GM19025 (cell line): ENCODE data around the gene AP1AR.
"Not testable (repeated sequence)": the region's sequence is repeated elsewhere in the genome, so short reads cannot be mapped to it uniquely, and the experiment has no call there.

Experiments used
- ATAC-seq: cut with Tn5 transposase; IDR thresholded peaks from one replicate; pipeline ENCODE4 v1.9.1; 2021; ENCODE audit warnings: mild to moderate bottlenecking, low read depth, moderate library complexity; ENCODE audit not compliant: unreplicated experiment

Gene AP1AR

GRCh38 chr4:112277220-112277619 lies 45.6 kb downstream of the AP1AR start:
- no peak for ATAC-seq

- ATAC-seq: no peak
These were observed 46.3 kb downstream of the AP1AR start for GRCh38 chr4:112277705-112278448.

- ATAC-seq: peak; percentile 56
These were observed 47.7 kb downstream of the AP1AR start for GRCh38 chr4:112279025-112279881.

- ATAC-seq: peak; percentile 11
These were observed 48.3 kb downstream of the AP1AR start for GRCh38 chr4:112279882-112280315.

- ATAC-seq: no peak
These were observed 48.9 kb downstream of the AP1AR start for GRCh38 chr4:112280386-112281056.

DNA sequence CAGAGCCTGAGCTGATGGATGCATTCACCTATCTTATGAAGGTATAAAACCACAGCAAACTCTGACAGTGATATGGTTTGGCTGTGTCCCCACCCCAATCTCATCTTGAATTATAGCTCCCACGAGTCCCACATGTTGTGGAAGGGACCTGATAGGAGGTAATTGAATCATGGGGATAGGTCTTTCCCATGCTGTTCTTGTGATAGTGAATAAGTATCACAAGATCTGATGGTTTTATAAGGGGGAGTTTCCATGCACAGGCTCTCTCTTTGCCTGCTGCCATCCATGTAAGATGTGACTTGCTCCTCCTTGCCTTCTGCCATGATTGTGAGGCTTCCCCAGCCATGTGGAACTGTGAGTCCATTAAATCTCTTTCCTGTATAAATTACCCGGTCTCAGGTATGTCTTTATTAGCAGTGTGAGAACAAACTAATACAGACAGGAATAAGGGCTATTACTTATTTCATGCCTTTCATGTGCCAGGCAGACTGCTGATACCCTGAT lies 50.4 kb downstream of the AP1AR start:
- ATAC-seq: not testable (repeated sequence)

- ATAC-seq: no peak
These were observed 51.5 kb downstream of the AP1AR start for GRCh38 chr4:112282860-112283667.

DNA sequence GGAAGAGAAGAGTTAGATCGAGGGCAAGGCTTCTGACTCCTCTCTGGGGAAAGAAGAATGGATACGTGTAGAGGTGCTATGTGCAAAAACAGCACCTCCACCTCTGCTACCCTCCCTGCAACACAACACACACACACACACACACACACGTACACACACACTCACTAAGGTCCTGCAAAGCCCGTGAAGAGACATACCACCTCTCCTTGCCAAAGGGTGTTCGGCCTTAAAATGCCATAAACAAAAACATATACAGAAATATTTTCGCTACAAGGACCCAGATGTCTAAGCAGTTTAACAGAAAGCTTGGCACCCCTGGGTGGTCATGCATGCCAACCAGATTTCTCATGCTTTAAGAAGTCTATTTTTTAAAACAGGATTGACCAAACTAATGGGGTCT lies 52.6 kb downstream of the AP1AR start:
- no peak for ATAC-seq

- no peak for ATAC-seq
These were observed 53.2 kb downstream of the AP1AR start for GRCh38 chr4:112284662-112285411.

GRCh38 chr4:112287258-112287989 lies 55.8 kb downstream of the AP1AR start:
- ATAC-seq: peak; percentile 19

- ATAC-seq: peak; percentile 24
These were observed 56.9 kb downstream of the AP1AR start for GRCh38 chr4:112288455-112288854.

- ATAC-seq: no peak
These were observed 58.0 kb downstream of the AP1AR start for GRCh38 chr4:112289407-112290253.

- ATAC-seq: no peak
These were observed 58.8 kb downstream of the AP1AR start for GRCh38 chr4:112290341-112290740.

GRCh38 chr4:112296949-112297880 lies 65.6 kb downstream of the AP1AR start, which contains the start of gene ALPK1:
Gene ALPK1, plus strand, starts transcription at chr4:112297369.
- ATAC-seq: peak; percentile 78

DNA sequence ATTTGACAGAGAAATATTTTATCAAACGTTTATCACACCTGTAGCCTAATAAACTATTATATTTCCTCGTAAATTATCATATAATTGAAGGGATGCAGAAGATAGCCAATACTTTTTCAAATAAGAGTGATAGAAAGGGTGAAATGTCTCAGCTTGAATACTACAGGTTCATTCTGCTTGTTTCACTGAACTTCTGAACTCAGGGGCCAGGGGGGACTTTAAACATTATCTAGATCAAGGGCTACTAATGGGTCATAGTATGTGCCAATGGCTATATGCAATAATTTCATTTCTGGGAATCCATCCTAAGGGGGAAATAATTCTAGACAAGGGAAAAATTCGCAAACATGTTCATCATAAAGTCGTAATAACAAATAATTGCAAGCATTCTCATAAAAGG lies 68.1 kb downstream of the AP1AR start:
- no peak for ATAC-seq
